GM21529 (cell line): ENCODE results near the gene POLR3GL.
A peak's percentile ranks its signal among the peaks of the same experiment; 100 is the strongest.

Experiments
- ATAC-seq: cut with Tn5 transposase; IDR thresholded peaks from one replicate; pipeline ENCODE4 v1.9.1; 2021; ENCODE audit not compliant: unreplicated experiment

Gene POLR3GL

DNA sequence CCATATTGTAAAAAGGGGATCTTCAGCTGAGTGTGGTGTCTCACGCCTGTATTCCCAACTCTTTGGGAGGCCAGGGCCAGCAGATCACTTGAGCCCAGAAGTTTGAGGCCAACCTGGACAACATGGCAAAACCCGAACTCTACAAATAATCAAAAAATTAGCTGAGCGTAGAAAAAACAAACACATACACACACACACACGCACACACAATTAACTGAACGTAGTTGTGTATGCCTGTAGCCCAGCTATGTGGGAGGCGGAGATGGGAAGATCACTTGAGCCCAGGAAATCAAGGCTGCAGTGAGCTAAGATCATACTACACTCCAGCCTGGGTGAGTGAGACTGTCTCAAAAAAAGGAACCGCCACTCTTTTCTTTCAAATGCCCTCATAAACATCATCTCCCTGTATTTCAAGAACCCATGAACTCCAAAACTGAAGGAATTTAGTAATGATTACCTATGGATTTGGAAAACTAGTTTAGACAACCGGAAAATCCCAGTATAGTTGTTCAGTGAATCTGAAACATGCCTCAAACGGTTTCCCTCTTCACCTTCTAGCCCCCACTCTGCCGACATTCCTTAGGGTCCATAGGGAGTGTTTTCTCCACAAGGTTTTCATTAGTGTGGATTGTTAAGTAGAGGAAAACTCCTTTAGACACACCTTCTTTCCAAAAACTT lies 27.4 kb downstream of the POLR3GL start:
- no peak for ATAC-seq

GRCh38 chr1:145992502-145992936 lies 28.0 kb downstream of the POLR3GL start:
- ATAC-seq, result no peak

GRCh38 chr1:145992958-145993617 lies 28.6 kb downstream of the POLR3GL start:
- ATAC-seq, result no peak

GRCh38 chr1:145993618-145994390 lies 29.3 kb downstream of the POLR3GL start:
- ATAC-seq, result no peak

- ATAC-seq, result no peak
Measured at GRCh38 chr1:145994391-145995120, 30.1 kb downstream of the POLR3GL start.

GRCh38 chr1:145995148-145995881 lies 30.8 kb downstream of the POLR3GL start:
- no peak for ATAC-seq

DNA sequence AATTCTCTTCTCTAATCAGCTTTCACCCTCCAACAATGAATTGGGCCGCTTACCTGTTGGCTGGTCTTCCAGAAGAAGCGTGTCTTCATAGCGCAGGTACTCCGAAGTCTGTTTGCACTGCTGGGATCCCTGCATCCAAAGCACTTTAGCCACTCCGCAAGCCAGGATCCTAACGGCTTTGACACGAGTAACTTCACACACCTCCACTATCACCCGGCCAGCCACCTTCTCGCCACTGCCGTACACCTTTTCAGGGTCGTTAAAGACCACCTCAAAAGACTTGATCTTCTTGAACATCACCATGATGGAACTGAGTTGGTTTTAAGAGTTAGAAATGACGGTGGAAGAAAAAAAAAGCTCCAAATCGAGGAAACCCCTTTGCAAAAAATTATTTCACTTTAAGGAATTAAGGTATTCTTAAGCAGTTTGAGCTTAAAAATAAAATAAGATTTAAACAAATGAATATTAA lies 31.5 kb downstream of the POLR3GL start:
- no peak for ATAC-seq

GRCh38 chr1:145996433-145997015 lies 32.0 kb downstream of the POLR3GL start, which contains the start of gene TXNIP:
Gene TXNIP, minus strand, starts transcription at chr1:145996579. Its CDS starts 313 bp downstream, at chr1:145996266.
- peak; percentile 85 for ATAC-seq

GRCh38 chr1:145997016-145997717 lies 32.7 kb downstream of the POLR3GL start:
- ATAC-seq, result peak; percentile 36

DNA sequence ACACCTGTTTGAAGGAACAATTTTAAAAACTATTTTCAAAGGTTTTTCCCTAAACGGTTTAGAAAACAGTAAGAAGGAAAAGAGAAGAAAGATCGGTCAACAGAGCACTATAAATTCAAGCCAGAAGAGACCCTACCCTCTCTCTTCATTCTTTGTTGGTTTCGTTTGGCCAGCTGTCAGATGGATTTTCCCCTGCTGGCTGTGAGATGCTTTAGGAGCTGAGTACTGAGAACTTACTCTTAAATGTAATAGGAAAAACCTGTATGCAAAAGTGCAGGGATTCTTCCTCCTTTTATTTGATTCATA lies 33.2 kb downstream of the POLR3GL start:
- no peak for ATAC-seq

- no peak for ATAC-seq
Measured at GRCh38 chr1:145999321-146000024, 35.0 kb downstream of the POLR3GL start.

DNA sequence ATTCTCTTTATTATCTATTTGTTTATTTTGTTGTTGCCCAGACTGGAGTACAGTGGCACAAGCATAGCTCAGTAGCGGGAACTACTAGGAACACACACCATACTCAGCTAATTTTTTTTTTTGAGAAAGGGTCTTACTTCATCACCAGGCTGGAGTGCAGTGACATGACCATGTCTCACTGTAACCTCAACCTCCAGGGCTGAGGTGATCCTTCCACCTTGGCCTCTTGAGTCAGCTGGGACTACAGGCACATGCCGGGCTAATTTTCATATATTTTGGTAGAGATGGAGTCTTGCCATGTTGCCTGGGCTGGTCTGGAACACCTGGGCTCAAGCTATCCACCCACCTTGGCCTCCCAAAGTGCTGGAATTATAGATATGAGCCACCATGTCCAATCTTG lies 37.2 kb downstream of the POLR3GL start:
- no peak for ATAC-seq

- ATAC-seq, result no peak
Measured at GRCh38 chr1:146007489-146008133, 43.1 kb downstream of the POLR3GL start.

DNA sequence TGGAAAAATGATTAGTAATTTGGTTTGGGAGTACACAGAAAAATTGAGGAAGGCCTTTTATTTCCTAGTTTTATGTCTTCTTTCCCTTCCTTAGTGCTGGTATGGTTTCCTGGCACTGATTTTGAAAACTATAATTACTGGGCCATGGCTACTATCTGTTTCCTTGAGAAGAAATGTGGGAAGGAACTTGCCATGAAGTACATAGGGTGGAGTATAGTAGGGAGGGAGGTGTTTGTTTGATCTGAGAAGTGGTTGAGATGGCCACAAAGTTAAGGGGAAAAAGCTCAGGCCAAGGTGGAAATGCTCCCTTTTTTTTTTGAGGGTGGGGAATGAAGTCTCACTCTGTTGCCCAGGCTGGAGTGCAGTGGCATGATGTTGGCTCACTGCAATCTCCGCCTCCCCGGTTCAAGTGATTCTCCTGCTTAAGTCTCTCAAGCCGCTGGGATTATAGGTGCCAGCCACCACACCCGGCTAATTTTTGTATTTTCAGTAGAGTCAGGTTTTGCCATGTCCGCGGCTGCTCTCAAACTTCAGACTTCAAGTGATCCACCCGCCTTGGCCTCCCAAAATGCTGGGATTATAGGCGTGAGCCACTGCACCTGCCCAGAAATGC lies 45.7 kb downstream of the POLR3GL start:
- ATAC-seq, result no peak

DNA sequence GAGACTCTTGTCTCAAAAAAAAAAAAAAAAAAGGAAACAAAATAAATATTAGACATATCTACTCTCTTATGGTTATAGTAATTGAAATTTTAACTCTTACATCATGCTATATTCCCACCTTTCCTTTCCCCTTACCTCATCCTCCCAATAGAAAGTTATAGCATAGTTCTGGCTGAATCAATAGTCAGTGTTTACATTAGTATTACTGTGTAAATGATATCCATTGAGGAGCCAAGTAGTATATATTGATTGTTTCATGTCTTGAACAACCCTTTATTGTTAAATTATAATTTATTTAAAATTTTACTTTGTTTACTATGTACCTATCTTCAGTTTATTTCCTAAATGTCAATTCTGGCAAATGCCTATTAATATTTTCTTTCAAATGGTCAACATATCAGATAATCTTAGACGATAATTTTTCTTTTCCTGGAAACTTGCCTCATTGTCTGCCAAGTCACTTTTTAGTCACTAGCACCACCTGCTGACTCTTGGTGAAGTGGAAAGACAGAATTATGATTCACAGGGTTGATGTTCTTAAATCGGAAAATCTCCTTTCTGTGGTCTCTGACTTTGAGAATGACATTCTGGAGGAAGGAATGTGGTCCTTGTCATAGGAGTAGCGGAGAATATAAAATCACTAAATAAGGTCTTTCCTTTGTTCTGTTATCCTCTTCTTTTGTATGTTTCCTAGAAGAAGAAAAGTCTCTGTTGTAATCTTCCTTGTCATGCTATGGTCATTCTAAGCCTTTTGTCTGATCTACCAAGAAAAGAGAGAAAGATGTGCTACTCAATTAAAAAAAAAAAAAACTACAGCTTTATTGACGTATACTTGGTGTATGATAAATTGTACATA lies 48.4 kb downstream of the POLR3GL start:
- ATAC-seq, result no peak

DNA sequence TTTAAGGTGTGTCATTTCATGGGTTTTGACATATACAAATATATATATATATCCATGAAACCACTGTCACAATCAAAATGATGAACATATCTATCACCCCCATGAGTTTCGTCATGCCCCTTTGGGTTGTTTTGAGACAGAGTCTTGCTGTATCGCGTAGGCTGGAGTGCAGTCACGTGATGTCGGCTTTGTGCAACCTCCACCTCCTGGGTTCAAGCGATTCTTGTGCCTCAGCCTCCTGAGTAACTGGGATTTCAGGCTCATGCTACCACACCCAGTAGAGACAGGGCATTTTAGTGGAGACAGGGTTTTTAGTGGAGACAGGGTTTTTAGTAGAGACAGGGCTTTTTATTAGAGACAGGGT lies 49.1 kb downstream of the POLR3GL start:
- no peak for ATAC-seq

- ATAC-seq, result no peak
Measured at GRCh38 chr1:146016891-146017290, 52.4 kb downstream of the POLR3GL start.
